GM21367 (cell line): ENCODE results near the gene RPS21.

Source experiments
- ATAC-seq: cut with Tn5 transposase; IDR thresholded peaks from one replicate; pipeline ENCODE4 v1.9.1; 2021; ENCODE audit not compliant: unreplicated experiment

The RPS21 gene

GRCh38 chr20:62409931-62410745 lies 23.2 kb downstream of the RPS21 start:
- no peak for ATAC-seq

DNA sequence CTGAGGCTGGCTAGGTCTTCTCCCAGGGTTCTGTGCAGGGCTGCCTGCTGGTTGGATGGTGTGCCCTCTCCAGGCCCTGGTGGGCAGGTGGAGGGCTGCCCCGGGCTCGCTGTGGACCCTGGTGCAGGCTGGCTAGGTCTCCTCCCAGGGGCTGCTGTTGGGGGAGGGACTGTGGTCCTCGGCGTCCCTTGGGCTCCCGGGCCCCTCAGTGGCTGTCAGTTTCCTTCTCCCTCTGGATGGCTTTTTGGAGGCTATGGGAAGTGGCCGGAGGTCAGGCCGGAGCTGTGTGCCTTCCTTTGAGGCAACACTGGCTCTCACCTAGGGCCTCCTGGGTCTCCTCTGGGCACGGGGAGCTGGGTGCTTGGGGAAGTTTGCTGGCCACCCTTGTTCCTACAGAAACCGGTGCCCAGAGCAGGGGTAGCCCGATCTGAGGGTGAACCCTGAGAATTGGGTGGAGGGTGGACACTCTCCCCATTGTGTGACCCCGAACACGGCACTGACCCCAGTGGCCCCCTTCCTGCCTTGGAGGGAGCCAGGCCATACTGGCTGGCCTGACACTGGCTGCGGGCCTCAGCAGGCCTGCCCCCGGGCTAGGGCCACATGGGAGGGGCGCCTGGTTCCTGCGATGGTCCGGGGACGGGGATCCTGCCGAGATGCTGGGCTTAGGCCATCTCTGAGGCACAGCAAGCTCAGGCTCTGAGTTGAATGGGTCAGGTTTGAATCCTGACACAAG lies 24.0 kb downstream of the RPS21 start:
- no peak for ATAC-seq

DNA sequence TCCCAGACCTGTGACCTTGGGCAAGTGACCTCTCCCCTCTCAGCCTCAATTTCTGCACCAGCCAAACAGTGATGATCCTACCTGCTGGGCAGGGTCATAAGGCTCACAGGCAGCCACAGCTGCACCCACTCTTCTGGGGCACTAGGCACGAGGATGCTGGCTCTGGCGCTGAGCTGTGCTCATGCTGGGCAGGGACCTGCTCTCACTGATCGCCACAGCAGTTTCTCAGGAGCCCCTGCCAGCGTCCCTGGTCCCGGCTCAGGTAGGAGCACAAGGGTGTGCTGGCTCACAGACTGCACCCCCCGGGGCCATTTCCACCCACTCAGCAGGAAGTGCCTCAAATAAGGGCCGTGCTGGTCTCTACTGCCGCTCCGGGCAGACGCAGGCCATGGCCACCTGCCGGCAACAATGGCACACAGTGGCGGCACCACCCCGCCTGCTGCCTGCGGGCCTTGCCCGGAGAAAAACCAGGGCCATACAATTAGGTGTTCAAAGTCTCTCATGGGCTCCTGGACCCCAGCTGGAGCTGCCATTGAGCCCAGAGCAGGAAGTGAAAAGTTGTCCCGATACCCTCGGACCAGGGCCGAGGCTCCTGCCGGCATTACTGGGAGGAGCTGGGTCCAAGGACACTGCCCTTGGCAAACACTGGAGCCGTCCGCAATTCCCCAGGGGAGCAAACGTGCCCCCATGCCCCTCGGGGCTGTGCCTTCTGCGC lies 24.7 kb downstream of the RPS21 start:
- no peak for ATAC-seq

DNA sequence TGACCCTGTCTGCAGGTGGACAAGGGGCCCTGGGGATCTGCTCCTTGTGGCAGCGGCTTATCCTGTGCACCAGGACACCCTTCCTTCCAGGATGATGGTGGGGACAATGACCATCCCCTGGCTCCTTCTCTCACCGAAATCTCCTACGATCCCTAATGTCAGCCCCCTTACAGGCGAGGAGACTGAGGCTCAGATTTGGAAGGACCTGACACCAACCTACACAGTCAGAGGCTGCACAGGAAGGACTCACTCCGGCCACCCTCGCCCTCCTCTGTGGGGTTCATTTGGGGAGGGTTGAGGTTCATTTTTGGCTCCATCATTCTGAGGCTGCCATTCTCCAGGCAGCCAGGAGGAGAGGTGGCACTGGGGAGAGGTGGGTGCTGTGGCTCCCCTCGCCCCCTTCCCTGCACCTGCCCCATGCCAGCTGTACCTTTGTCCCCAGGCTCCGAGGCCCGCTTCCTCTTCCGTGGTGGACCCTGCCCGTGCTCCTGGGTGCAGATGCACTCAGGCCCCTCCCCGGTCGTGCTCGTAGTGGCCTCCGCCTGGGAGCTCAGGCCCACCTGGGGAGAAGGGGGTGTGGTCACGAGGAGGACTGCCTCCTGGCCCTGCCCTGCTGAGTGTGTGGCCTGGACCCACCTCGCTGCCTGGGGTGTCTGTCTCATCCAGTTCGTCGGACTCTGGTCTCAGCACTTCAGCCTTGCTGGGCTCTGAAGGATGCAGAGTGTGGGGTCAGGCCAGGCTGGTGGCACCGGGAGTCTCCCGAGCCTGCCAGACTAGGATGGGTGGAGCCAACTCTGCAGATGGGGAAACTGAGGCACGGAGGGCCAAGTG lies 25.5 kb downstream of the RPS21 start:
- ATAC-seq: no peak

- ATAC-seq: no peak
These were observed 26.2 kb downstream of the RPS21 start for GRCh38 chr20:62413025-62413570.

DNA sequence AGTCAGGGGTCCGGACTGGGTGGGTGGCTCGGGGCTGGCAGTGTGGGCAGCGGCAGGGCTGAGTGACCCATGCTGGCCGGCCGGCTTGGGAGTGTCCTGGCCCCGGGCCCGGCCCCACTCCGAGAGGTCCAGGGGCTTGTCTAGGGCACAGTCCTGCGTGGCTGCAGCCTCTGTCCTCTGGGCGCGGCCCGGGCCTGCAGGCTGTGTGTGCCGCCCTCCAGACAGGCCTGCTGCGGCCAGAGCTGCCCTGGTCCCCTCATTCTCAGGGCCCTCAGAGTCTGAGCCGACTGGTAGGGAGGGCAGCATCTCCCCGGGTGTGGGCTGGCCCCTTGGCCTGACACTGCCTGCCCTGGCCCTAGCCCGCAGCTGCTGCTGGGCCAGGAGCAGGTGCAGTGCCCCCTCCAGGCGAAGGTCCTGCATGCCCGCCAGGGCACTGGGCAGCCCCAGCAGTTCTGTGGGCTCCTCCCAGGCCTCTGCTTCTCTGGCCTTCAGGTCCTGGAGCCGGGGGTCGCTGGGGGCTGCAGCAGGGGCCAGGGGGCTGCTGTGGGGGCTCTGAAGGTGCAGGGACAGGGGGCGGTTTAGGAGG lies 27.1 kb downstream of the RPS21 start:
- ATAC-seq: no peak

- no peak for ATAC-seq
These were observed 28.6 kb downstream of the RPS21 start for GRCh38 chr20:62415354-62416111.

DNA sequence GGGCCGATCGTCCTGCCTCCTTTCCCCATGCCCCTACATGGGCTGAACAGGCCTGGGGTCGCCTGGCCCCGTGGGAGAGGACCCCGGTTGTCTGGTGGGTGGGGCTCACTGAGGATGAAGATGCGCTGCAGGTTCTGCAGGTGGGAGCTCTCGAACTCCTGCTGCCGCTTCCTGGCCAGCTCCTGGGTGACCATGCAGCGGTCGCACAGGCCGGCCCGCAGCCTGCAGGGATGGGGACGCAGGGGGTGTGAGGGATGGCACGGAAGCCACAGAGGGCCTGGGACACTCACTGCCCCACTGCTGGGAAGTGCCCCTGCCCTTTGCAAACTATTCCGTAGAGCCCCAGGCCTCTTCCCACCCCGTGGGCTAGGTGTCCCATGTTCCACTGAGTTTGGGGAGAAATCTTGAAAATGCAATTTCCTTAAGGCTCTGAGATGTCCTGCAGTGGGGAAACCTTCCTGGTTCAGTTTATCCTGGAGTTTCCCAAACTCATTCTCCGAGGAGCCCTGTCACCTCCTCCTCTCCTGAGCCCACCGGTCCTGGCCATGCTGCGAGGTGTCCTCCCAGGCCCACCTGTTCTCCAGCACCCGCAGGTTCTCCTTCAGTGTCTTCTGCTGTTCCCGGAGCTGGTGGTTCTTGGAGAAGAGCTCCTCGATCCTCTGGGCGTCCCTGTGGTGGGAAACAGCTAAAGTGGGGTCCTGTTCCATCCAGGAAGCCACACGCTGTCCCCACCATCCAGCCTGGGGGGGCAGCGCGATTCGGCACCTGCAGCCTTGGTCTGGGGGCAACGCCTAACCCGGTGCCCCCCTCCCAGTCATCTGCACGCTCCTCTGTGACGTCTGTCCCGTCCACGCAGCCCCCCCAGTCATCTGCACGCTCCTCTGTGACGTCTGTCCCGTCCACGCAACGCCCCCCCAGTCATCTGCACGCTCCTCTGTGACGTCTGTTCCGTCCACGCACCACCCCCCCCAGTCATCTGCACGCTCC lies 30.0 kb downstream of the RPS21 start:
- no peak for ATAC-seq

DNA sequence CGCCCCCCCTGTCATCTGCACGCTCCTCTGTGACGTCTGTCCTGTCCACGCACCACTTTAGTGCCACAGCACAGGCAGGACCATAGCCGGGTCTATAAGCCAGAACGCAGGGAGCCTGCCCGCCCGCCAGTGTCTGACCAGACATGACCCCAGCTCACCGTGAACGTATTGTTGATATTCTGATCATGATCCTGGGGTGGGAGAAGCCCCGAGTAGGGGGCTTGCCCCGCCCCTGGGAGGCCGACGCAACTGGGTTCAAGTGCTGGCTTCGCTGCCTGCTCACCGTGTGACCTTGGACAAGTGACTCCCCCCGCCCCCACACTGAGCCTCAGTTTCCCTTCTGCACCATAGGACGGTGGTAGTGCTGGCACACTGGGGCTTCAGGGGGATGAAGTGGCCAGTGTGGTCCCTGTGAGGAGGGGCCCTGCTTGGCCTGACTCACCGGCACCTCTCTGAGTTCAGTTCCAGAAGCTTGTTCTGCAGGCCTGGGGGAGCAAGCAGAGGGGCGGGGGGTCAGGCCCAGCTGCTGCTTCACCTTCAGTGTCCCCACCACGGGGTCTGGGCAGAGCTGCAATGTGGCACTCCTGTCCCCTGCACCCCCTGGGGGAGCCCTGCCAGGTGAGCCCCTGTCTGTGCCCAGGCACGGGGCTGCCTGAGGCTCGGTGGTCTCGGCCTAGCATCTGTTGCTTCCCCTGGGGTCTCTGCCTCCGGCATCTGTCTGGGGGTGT lies 31.2 kb downstream of the RPS21 start:
- no peak for ATAC-seq

DNA sequence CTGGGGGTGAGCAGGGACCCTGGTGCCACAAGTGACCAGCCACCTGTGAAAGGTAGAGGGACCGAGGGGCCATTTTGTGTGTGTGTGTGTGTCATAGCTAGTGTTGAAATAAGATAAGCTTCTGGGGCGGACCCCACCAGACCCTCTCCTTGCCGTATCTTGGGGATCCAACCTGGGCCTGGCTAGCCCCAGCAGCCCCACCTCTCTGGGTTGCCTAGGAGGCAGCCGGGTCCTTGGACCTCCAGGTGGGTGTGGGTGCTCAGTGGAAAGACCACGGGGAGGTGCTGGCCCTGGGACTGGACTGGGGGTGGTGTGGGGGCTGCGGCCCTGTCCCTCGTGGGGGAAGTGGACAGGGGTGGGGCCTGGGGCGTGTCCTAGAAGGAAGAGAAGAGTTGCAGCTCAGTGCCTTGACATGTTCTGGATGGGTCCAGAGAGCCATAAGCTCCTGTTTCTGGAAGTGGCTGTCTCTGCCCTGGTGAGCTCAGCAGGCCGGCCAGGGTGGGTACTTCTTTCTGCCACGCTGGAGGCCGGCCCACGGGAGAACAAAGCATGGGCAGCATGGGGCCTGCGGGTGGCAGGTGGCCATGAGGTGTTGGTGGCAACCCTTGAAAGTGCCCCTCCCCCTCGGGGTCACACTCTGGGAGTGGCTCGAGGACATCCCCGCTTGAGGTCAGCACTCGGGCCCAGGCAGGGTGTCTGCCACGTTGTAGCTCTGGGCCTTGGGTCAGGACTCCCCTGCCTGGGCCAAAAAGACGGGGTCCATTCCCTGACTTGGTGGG lies 32.0 kb downstream of the RPS21 start:
- ATAC-seq: no peak

DNA sequence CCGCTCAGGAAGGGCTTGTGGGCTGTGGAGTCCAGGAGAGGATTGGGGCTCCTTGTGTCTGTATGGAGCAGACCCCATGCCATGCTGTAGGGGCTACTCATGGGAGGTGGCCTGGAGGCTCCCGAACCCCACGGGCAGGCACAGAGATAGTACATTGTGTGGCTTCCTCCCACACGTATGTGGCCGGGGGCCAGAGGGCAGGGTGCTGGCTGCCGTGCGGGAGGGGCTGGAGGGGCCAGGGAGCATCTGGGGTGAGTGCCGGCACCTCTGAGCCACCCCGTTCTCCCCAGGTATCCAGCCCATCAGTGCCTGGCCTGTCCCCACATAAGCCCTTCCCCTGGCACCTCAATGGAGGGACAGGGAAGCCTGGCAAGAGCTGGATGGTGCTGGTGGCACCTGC lies 32.9 kb downstream of the RPS21 start:
- no peak for ATAC-seq

- no peak for ATAC-seq
These were observed 34.2 kb downstream of the RPS21 start for GRCh38 chr20:62420846-62421715.

DNA sequence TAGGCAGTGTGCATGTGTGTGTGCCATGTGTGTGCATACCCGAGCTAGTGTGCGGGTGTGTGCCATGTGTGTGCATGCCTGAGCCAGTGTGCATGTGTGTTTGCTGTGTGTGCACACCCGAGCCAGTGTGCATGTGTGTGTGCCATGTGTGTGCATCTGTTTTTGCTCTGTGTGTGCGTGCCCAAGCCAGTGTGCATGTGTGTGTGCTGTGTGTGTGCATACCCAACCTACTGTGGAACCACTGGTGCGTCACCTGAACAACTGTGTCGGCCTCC lies 34.8 kb downstream of the RPS21 start:
- ATAC-seq: no peak

DNA sequence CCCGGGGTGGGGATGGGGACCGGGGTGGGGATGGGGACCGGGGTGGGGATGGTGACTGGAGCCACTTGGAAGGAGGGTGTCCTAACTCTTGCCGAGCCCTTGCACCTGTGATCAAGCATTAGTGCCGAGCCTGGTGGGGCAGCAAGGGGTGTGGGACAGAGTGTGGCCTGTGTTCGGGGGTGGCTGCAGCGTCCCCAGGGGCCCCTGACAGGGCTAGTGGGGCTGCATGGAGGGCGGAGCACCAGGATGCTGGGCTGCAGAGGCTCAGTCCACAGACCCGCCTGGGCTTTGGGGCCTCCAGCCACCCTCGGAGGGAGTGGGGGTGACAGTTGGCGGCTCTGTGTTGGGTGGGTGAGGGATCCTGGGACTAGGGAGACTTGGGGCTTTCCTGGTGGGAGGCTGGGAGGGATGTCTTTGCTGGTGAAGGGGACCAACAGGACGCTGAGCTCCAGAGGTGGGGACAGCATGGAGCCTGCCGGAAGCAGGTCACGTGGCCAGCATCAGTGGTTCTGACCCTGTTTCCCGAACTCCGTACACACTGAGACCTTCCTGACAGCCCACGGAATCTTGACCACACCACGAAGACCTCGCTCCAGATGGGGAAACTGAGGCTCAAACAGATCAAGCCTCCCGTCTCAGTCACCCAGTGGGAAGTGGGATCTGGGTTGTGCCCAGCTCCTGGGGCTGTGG lies 35.9 kb downstream of the RPS21 start:
- ATAC-seq: no peak

GRCh38 chr20:62423326-62423706 lies 36.4 kb downstream of the RPS21 start:
- ATAC-seq: no peak
